ENCODE results near the gene SLC9A5.

GRCh38 chr16:67282447-67282805 lies 33.6 kb downstream of the SLC9A5 start:
- no peak for TF ChIP-seq CTCF (IDR thresholded peaks at IDR 0.05; ENCODE audit: insufficient read depth, low read length)
- TF ChIP-seq REST (IDR thresholded peaks at IDR 0.05; ENCODE audit: insufficient replicate concordance, low read depth), result no peak

Data from HL-60 (cell line).